NCI-H510A treated with DMSO at 0.1 percent for 48 hours (cell line): ENCODE results near the gene ESRRB.

Source experiments
- DNase-seq: peaks from one replicate; lab custom pipeline; 2025; lab: John Stamatoyannopoulos, UW

ESRRB gene

DNA sequence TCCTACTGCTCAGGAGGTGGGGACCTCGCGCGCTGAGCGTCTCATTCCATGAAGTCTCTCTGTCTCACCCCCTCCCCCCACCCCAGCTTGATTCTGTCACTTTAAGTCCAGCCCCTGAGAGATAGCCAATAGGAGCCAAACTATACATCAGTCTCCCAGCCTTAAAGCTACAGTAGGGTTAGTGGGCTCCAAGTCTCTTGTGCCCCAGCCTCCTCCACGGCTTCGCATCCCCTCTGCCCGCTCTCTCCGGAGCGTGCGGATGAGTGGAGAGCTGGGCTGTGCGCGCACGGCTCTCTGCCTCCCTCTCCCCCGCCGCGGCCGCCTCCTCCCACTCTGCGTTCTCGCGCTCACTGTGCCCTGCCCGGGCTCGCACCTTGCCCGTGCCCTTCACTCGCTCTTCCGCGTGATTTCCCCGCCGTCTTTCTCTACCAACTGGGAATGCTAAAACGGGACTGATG, at the start of gene ESRRB:
Gene ESRRB, plus strand, starts transcription at position 191 of the 458 bp plus-strand sequence. Its CDS starts 265 bp downstream, at position 456.
- peak; percentile 40 for DNase-seq

GRCh38 chr14:76326918-76327689, 48.8 kb upstream of the ESRRB start:
- no peak for DNase-seq

- DNase-seq, result no peak
These were observed 47.3 kb upstream of the ESRRB start for GRCh38 chr14:76328457-76329137.

GRCh38 chr14:76329154-76329928, 46.6 kb upstream of the ESRRB start:
- no peak for DNase-seq

DNA sequence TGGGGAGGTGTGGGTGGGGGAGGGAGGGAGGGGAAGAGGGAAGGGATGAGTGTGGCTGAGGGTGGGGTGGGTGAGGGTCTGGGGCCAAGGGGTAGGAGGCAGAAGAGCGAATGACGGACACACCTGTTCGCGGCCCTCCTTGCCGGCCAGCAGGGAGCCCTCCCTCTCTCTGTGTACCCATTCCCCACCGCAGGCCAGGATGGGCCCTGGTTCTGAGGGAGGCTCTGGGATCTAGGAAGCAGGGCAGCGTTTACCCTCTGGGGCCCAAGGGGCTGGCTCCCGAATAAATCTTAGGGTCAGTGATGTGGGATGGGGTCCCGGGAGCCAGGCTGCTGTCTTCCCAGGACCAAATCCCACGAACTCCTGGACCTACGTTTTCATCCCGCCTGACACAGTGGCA, 46.0 kb upstream of the ESRRB start:
- no peak for DNase-seq

GRCh38 chr14:76330411-76331327, 45.3 kb upstream of the ESRRB start:
- no peak for DNase-seq

- DNase-seq, result no peak
These were observed 44.5 kb upstream of the ESRRB start for GRCh38 chr14:76331328-76332011.

DNA sequence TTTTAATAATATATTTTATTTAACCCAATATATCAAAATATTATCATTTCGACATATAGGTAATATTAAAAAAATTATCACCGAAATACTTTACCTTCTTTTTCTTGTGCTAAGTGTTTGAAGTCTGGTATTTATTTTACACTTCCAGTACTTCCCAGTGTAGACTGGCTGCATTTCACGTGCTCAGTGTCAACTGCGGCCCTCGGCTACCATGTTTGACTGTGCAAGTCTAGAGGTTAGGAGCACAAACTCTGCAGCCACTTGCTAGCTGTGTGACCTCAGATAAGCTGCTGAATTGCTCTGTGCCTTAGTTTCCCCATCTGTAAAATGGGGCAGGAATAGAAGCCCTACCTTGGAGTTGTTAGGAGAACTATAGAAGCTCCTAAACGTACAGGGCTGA, 42.3 kb upstream of the ESRRB start:
- DNase-seq, result no peak

- DNase-seq, result no peak
These were observed 41.6 kb upstream of the ESRRB start for GRCh38 chr14:76334316-76334715.

DNA sequence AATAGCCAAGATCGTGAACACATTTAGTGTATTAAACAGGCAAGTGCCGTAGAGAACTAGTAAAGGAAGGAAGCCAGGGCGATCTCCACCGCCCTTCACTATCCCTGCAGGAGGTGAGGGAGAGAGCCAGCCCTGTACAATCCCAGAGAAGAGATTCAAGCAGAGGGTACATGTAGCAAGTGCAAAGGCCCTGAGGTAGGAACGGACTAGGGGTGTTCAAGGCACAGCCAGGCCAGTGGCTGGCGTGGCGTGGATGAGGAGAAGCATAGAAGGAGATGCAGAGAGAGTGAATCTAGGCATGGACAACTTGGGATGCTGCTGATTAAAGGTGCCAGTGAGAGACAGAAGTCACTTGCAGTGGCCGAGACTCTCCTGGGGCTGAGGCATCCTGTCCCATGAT, 39.1 kb upstream of the ESRRB start:
- no peak for DNase-seq

DNA sequence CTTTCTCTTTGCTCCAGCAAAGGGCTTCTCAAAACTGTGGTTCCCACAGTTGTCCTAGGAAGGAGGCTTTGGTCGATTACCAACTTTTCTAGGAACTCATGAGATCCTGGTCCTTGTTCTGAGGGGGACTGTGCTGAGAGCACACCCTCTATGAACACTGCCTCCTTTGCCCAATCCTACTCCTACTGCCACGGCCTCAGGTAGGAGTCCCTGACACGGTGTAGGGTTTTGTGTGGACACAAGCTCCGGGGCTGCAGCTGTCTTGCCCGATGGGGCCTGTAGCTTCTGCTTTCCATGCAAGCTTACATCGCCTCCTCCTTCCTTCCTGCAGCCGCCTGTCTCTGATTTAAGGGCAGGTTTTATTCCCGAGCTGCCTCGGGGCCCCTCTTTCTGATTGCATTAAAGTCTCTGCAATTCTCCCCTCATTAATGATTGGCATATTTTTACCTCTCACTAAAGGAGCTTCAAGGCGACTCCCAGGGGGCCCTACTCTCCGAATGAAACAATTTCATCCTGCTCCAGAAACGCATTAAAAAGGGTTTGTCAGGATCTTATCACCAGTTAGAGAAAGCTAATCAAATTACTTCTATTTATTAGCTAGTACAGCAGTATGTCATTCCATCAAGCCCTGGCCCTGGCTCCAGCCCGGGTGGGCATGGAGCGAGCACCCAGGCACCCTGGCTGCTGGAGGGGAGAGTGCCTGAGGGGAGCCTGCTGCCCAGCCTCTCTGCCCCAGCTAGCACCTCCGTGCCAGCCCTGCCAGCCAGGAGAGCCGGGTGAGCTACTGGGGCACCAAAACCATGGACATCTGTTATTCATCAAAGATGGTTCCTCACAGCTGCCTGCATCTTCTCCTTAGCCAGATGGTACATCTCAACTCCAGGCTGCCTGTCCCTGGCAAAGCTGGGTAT, 38.0 kb upstream of the ESRRB start:
- no peak for DNase-seq

DNA sequence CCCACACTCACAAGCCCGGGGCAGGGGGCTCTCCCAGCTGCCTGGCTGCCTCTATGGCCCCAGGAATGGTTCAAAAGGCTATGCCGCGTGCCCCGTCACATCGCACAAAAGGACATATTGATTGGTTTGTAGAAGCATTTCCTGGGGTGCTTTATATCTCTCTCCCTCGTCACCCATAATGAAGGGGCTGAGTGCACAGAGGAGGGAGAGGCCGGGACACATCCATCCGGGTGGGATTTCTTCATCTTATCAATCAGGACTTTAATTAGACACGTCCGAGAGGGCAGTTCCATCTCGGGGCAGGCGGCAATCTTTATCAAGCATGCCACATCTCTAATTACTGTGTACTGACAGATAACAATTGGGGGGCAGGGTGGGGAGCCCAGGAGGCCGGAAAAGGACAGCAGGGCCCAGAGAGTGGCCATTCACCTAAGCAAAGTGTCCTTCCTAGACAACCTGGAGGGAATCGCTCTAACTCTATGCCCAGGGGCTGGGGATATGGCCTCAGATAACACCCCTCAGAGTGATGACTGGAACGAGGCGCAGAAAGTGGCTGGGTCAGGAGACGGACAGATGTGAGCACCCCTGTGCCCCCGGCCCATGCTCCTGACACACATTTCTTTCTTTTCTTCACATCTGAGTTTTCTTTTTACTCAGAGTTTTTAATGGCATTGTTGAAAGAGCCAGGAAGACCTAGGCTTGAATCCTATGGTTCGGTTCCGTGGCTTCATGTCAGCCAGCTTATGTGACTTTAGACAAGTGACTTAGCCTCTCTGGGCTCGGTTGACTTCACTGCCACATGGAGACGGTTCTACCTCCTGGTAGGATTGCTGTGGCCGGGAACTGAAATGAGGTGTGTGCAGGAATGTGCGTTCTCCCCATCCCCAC, 36.0 kb upstream of the ESRRB start:
- no peak for DNase-seq

DNA sequence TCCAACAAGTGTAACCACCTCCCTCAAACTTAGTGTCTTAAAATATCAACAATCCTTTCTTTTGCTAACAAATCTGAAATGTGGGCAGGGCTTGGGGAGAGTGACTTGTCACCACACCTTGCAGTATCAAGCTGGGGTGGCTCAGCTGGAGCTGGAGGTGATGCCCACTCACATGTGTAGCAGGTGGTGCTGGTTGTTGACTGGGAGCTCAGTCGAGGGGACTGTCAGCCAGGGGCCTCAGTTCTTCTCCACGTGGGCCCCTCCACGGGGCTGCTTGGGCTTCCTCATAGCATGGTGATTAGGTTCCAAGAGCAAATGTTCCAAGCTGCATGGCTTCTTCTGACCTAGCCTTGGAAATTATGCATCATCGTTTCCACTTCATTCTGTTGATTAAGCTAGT, 32.6 kb upstream of the ESRRB start:
- no peak for DNase-seq

DNA sequence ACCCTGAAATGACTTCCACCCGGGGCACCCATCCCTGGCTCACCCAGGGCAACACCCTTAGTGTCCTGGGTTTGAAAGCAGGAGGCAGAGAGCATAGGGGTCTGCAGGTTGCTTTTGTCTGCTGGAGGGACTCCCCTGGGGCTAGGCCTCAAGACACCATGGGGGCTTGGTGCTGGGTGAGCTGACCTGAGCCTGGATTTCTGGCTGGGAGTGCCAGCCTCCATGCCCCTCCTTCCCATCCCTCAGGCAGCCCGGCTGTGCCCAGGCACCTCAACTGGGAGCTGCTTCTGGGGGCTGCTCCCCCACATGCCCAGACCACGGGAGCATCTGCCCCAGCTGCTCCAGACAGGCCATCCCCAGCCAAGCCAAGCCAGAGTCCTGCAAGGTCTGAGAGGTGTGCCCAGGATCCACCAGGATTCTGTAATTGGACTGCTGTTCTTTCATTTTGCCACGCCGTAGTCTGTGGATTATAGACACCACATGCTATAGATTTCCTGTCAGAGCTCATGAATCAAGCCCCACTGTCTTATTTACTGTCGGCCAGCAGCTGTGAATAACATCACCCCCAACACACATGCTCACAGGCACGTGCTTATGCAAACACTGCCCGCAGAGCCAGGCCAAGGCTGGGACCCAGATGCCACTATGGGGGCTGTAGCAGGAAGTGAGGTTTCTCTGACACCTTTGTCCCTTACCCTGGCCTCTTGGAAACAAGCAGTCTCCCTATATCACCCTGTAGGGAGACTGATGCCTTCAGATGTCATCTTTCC, 29.4 kb upstream of the ESRRB start:
- peak; percentile 31 for DNase-seq

DNA sequence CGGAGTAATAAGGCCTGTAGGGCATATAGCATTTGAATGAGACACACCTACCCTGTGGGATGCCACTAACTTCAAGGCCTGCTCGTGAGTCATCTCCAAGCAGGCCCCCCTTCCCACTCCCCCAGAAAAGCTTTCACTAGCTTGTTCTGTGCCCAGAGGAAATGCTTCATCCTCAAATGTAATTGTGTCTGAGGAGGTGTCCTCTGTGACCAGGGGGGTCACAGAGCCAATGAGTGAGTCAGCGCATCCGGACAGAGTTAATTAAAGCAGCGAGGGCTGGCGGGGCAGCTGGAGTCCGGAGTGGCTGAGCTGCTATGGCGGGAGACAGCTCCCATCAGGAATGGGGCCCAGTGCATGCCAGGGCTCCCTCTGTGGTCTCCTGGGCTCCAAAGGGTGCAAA, 27.0 kb upstream of the ESRRB start:
- DNase-seq, result no peak

DNA sequence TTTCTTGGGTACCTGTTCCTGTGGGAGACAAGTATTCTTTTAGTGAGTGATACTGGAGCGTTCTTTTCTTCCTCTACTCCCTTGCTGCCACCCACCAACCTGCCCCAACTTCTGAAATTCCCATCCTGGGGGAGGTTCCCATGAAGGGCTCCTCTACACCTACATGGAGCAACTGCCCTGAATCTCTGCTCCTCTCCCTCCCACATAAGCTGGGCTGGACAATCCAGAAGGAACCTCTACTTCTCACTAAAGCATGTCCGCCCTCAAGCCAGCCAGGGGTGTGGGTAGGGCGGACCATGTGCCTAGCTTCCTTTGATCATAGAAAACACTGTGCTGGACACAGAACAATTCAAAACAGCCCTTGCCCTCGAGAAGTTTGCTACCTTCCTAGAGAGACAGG, 25.9 kb upstream of the ESRRB start:
- no peak for DNase-seq

GRCh38 chr14:76350671-76351070, 25.3 kb upstream of the ESRRB start:
- DNase-seq, result no peak

- DNase-seq, result no peak
These were observed 24.0 kb upstream of the ESRRB start for GRCh38 chr14:76351941-76352340.
